Activated T-helper 1 cell treated with anti-CD3 and anti-CD28 coated beads, Interleukin-12 subunit alpha, Interleukin-12 subunit beta, Interleukin-2, Interleukin-4 antibody, amounts not matched to agents 30 ng/mL and 10 ng/mL and 1 ng/mL, durations not matched to agents 14 hours and 24 hours and 36 hours (primary cell): ENCODE results near the gene APOL1. TPM values are rescaled to one million over a fixed set of nuclear protein-coding genes. Genes with fewer than 3 reads are reported as not detected.
"Not testable (repeated sequence)": the region's sequence is repeated elsewhere in the genome, so short reads cannot be mapped to it uniquely, and the experiment has no call there.

ENCODE experiments used
- DNase-seq: peaks from one replicate; pipeline ENCODE4 v3.0.0; 2021; ENCODE audit warnings: low spot score
- H3K27ac Mint-ChIP-seq: one replicate; pipeline ENCODE4 v1.8.0; 2021; ENCODE audit warnings: mild to moderate bottlenecking, mixed read lengths
- H3K27me3 Mint-ChIP-seq: one replicate; pipeline ENCODE4 v1.8.0; 2022; ENCODE audit warnings: mild to moderate bottlenecking, moderate library complexity, mixed read lengths; ENCODE audit not compliant: insufficient read depth
- H3K36me3 Mint-ChIP-seq: one replicate; pipeline ENCODE4 v1.8.0; 2021; ENCODE audit warnings: low read depth, mixed read lengths
- H3K4me1 Mint-ChIP-seq: one replicate; pipeline ENCODE4 v1.8.0; 2021; ENCODE audit warnings: low read depth, mixed read lengths
- H3K4me3 Mint-ChIP-seq: one replicate; pipeline ENCODE4 v1.8.0; 2021; ENCODE audit warnings: mild to moderate bottlenecking, moderate library complexity, mixed read lengths
- H3K9me3 Mint-ChIP-seq: one replicate; pipeline ENCODE4 v1.8.0; 2021; ENCODE audit warnings: mixed read lengths
- intact Hi-C: fragments of 100-400 bp; cut with micrococcal nuclease; formaldehyde crosslinking; loops from one replicate; pipeline ENCODE4 v1.15.1; 2024
- total RNA-seq: library from RNA; stranded (reverse); gene quantifications from 2 replicates; pipeline ENCODE4 v1.2.3, GENCODE V29; 2022

The APOL1 gene
- total RNA-seq, 1 donor from 2014 or later: 37.1 TPM

- peaks cover 29% of the 10 kb centered on the region for H3K27me3 Mint-ChIP-seq
- H3K36me3 Mint-ChIP-seq: no peaks in the 10 kb centered on the region
- no peak for DNase-seq
- H3K27ac Mint-ChIP-seq: no peak overlapping the region
- no peak overlapping the region for H3K4me3 Mint-ChIP-seq
- intact Hi-C loops: no loop called here
- H3K9me3 Mint-ChIP-seq: no peaks in the 10 kb centered on the region
- H3K4me1 Mint-ChIP-seq: peaks cover 4% of the 10 kb centered on the region
These were observed 37.0 kb upstream of the APOL1 start for GRCh38 chr22:36215981-36216380.

- H3K9me3 Mint-ChIP-seq: no peaks in the 10 kb centered on the region
- intact Hi-C loops: no loop called here
- H3K27ac Mint-ChIP-seq: no peak overlapping the region
- H3K4me1 Mint-ChIP-seq: peaks cover 6% of the 10 kb centered on the region
- DNase-seq: no peak
- peaks cover 29% of the 10 kb centered on the region for H3K27me3 Mint-ChIP-seq
- H3K4me3 Mint-ChIP-seq: no peak overlapping the region
- peaks cover 4% of the 10 kb centered on the region for H3K36me3 Mint-ChIP-seq
These were observed 34.2 kb upstream of the APOL1 start for GRCh38 chr22:36218648-36219193.

- Mint-ChIP-seq H3K4me1 (peaks cover 6% of the 10 kb centered on the region), H3K9me3 (no peaks in the 10 kb centered on the region), H3K27ac (no peak overlapping the region), H3K4me3 (no peak overlapping the region), H3K36me3 (peaks cover 15% of the 10 kb centered on the region), H3K27me3 (peaks cover 25% of the 10 kb centered on the region)
- no peak for DNase-seq
- intact Hi-C loops: no loop called here
These were observed 32.4 kb upstream of the APOL1 start for GRCh38 chr22:36220451-36220921.

GRCh38 chr22:36221799-36222751 lies 30.9 kb upstream of the APOL1 start:
- intact Hi-C loops: no loop called here
- Mint-ChIP-seq H3K36me3 (peaks cover 21% of the 10 kb centered on the region), H3K4me3 (no peak overlapping the region), H3K27ac (no peak overlapping the region), H3K4me1 (peaks cover 6% of the 10 kb centered on the region), H3K9me3 (no peaks in the 10 kb centered on the region), H3K27me3 (peaks cover 18% of the 10 kb centered on the region)
- DNase-seq: peak; percentile 24

GRCh38 chr22:36222887-36223450 lies 30.0 kb upstream of the APOL1 start:
- intact Hi-C loops: no loop called here
- H3K27ac Mint-ChIP-seq: no peak overlapping the region
- no peak overlapping the region for H3K4me3 Mint-ChIP-seq

GRCh38 chr22:36223504-36223903 lies 29.4 kb upstream of the APOL1 start:
- no peak overlapping the region for H3K27ac Mint-ChIP-seq
- intact Hi-C loops: no loop called here
- peaks cover 6% of the 10 kb centered on the region for H3K27me3 Mint-ChIP-seq
- peaks cover 33% of the 10 kb centered on the region for H3K36me3 Mint-ChIP-seq
- no peaks in the 10 kb centered on the region for H3K9me3 Mint-ChIP-seq
- no peak for DNase-seq
- H3K4me1 Mint-ChIP-seq: peaks cover 6% of the 10 kb centered on the region
- H3K4me3 Mint-ChIP-seq: no peak overlapping the region

More at GRCh38 chr22:36222887-36223450, 30.0 kb upstream of the APOL1 start:
- H3K9me3 Mint-ChIP-seq: no peaks in the 10 kb centered on the region
- peaks cover 10% of the 10 kb centered on the region for H3K27me3 Mint-ChIP-seq
- H3K4me1 Mint-ChIP-seq: peaks cover 6% of the 10 kb centered on the region
- DNase-seq: no peak
- peaks cover 28% of the 10 kb centered on the region for H3K36me3 Mint-ChIP-seq

- DNase-seq: no peak
- H3K27me3 Mint-ChIP-seq: peaks cover 3% of the 10 kb centered on the region
- no peak overlapping the region for H3K27ac Mint-ChIP-seq
- no peaks in the 10 kb centered on the region for H3K9me3 Mint-ChIP-seq
- H3K4me3 Mint-ChIP-seq: no peak overlapping the region
- H3K36me3 Mint-ChIP-seq: peaks cover 40% of the 10 kb centered on the region
- intact Hi-C loops: no loop called here
- H3K4me1 Mint-ChIP-seq: peaks cover 6% of the 10 kb centered on the region
These were observed 28.7 kb upstream of the APOL1 start for GRCh38 chr22:36224245-36224644.

- Mint-ChIP-seq H3K4me1 (peaks cover 6% of the 10 kb centered on the region), H3K27me3 (peaks cover 3% of the 10 kb centered on the region), H3K27ac (no peak overlapping the region), H3K4me3 (no peak overlapping the region), H3K36me3 (peaks cover 47% of the 10 kb centered on the region), H3K9me3 (no peaks in the 10 kb centered on the region)
- no peak for DNase-seq
- intact Hi-C loops: no loop called here
These were observed 27.5 kb upstream of the APOL1 start for GRCh38 chr22:36225333-36225922.

GRCh38 chr22:36226189-36226588 lies 26.7 kb upstream of the APOL1 start:
- intact Hi-C loops: no loop called here
- H3K27ac Mint-ChIP-seq: no peak overlapping the region
- no peak overlapping the region for H3K4me3 Mint-ChIP-seq
- H3K36me3 Mint-ChIP-seq: peaks cover 54% of the 10 kb centered on the region
- no peak for DNase-seq
- no peaks in the 10 kb centered on the region for H3K9me3 Mint-ChIP-seq
- H3K27me3 Mint-ChIP-seq: peaks cover 3% of the 10 kb centered on the region
- peaks cover 8% of the 10 kb centered on the region for H3K4me1 Mint-ChIP-seq

GRCh38 chr22:36227396-36227795 lies 25.5 kb upstream of the APOL1 start:
- Mint-ChIP-seq H3K27ac (no peak overlapping the region), H3K9me3 (no peaks in the 10 kb centered on the region), H3K36me3 (peaks cover 63% of the 10 kb centered on the region), H3K27me3 (no peaks in the 10 kb centered on the region), H3K4me1 (peaks cover 12% of the 10 kb centered on the region), H3K4me3 (no peak overlapping the region)
- intact Hi-C loops: no loop called here
- no peak for DNase-seq

- no peak overlapping the region for H3K27ac Mint-ChIP-seq
- peaks cover 12% of the 10 kb centered on the region for H3K4me1 Mint-ChIP-seq
- H3K9me3 Mint-ChIP-seq: no peaks in the 10 kb centered on the region
- no peak overlapping the region for H3K4me3 Mint-ChIP-seq
- peaks cover 66% of the 10 kb centered on the region for H3K36me3 Mint-ChIP-seq
- intact Hi-C loops: no loop called here
- no peak for DNase-seq
- H3K27me3 Mint-ChIP-seq: no peaks in the 10 kb centered on the region
These were observed 25.1 kb upstream of the APOL1 start for GRCh38 chr22:36227806-36228205.

GRCh38 chr22:36228369-36228768 lies 24.6 kb upstream of the APOL1 start:
- H3K9me3 Mint-ChIP-seq, intact Hi-C loops, H3K4me3 Mint-ChIP-seq, H3K27ac Mint-ChIP-seq, DNase-seq, H3K27me3 Mint-ChIP-seq: not testable (repeated sequence)
- Mint-ChIP-seq H3K36me3 (peaks cover 70% of the 10 kb centered on the region), H3K4me1 (peaks cover 15% of the 10 kb centered on the region)

GRCh38 chr22:36228944-36229343 lies 24.0 kb upstream of the APOL1 start:
- Mint-ChIP-seq H3K27ac (no peak overlapping the region), H3K36me3 (peaks cover 75% of the 10 kb centered on the region)

More at GRCh38 chr22:36228944-36229343, 24.0 kb upstream of the APOL1 start:
- peaks cover 21% of the 10 kb centered on the region for H3K4me1 Mint-ChIP-seq
- H3K4me3 Mint-ChIP-seq: no peak overlapping the region
- H3K9me3 Mint-ChIP-seq: no peaks in the 10 kb centered on the region
- intact Hi-C loops: no loop called here
- no peaks in the 10 kb centered on the region for H3K27me3 Mint-ChIP-seq
- no peak for DNase-seq
